Heart left ventricle (tissue), 16 donors: ENCODE data around the gene KANSL3. TPM values are rescaled to one million over a fixed set of nuclear protein-coding genes. Genes with fewer than 3 reads are reported as not detected.

Experiments used
- ATAC-seq, 4 donors: fragments of 200-7000 bp; cut with Tn5 transposase; one replicate each; pipeline ENCODE4 v1.9.1; 2020 to 2022; ENCODE audit warnings: moderate library complexity in 4 of 4, mild to moderate bottlenecking in 3 of 4, moderate number of reproducible peaks in 1 of 4
- DNase-seq, 5 donors: peaks; one replicate each; pipeline ENCODE4 v3.0.0-alpha.2; 2020
- H3K27ac ChIP-seq, 12 donors: fragments of 200-600 bp; sonication (generic) in 4 of 12; one replicate each; pipeline versions ENCODE4 v1.5.0 to v1.8.0; 2016 to 2022; ENCODE audit warnings: mild to moderate bottlenecking in 2 of 12
- H3K27me3 ChIP-seq, 9 donors: fragments of 200-600 bp; sonication (generic) in 2 of 9; one replicate each; pipeline versions ENCODE4 v1.5.1 to v1.8.0; 2016 to 2022; ENCODE audit warnings: mild to moderate bottlenecking in 3 of 9
- H3K36me3 ChIP-seq, 9 donors: fragments of 200-600 bp; sonication (generic) in 2 of 9; one replicate each; pipeline versions ENCODE4 v1.5.0 to v1.8.0; 2018 to 2022; ENCODE audit warnings: mild to moderate bottlenecking in 2 of 9
- H3K4me1 ChIP-seq, 12 donors: fragments of 200-600 bp; sonication (generic) in 4 of 12; one replicate each; pipeline versions ENCODE4 v1.5.0 to v1.8.0; 2016 to 2022; ENCODE audit warnings: mild to moderate bottlenecking in 3 of 12
- H3K4me3 ChIP-seq, 12 donors: fragments of 200-600 bp; sonication (generic) in 4 of 12; one replicate each; pipeline versions ENCODE4 v1.5.0 to v1.8.0; 2017 to 2022; ENCODE audit warnings: mild to moderate bottlenecking in 9 of 12, moderate library complexity in 4 of 12
- H3K9me3 ChIP-seq, 12 donors: fragments of 200-600 bp; sonication (generic) in 4 of 12; one replicate each; pipeline versions ENCODE4 v1.5.0 to v1.8.0; 2016 to 2022; ENCODE audit warnings: mild to moderate bottlenecking in 1 of 12
- POLR2A ChIP-seq, 2 donors: fragments of 450-650 bp; IDR thresholded peaks; one replicate each; pipeline ENCODE4 v1.6.1; 2017; ENCODE audit warnings: antibody characterized with exemption in 2 of 2, mild to moderate bottlenecking in 2 of 2, moderate library complexity in 2 of 2
- WGBS, 4 donors: extraction: QIAGEN DNeasy Blood & Tissue Kit in 2 of 4; methylation state at CpG; one replicate each; pipeline versions ENCODE4 v1.1.5 to v1.1.7; 2013 to 2018; 5-methylcytosine and 5-hydroxymethylcytosine counted together
- intact Hi-C, 10 donors: fragments of 100-400 bp; cut with DNase I; formaldehyde crosslinking; loops; one replicate each; pipeline versions ENCODE4 v1.11.1 to v1.14.2; 2022
- long read RNA-seq, 3 donors: library from polyadenylated mRNA; unstranded; transcript quantifications; one replicate each; pipeline ENCODE4 v2.0.0, GENCODE V29; 2020 to 2021
- polyA plus RNA-seq, 2 donors: library from polyadenylated mRNA; stranded (reverse); fragments of 200-250 nt; gene quantifications; one replicate each; pipeline ENCODE4 v1.2.3, GENCODE V29; 2013
- total RNA-seq, 9 donors: library from RNA; depleted of rRNA in 2 of 9; stranded (reverse); fragments of >200 nt in 2 of 9; fragmentation: NEBNext Ultra II Directional in 3 of 9; extraction: Animal tissue kit (Norgen Biotek cat#: 25700) in 3 of 9; gene quantifications; one replicate each; pipeline versions ENCODE4 v1.1.0 to v1.2.4, GENCODE V29; 2016 to 2023
- TF ChIP-seq, protein P1 (sequence below), 12 donors: fragments of 200-600 bp; sonication (generic) in 4 of 12; IDR thresholded peaks; one replicate each; pipeline versions ENCODE4 v1.5.0 to v1.8.0; 2018 to 2022; ENCODE audit warnings: antibody characterized with exemption in 12 of 12, mild to moderate bottlenecking in 5 of 12
- donor health status: ischemic (EF 13 %, LVEDD 7.1; RV severe dilation, severe dysfunction).
- donor health status: healthy with polysubstance abuse.
- donor health status: DM: no; HTN: yes; CAD: no.
- donor health status: DM: no; HTN: no; CAD: no.
- donor health status: ischemic (EF 25% LVEDD 6.9; RV normal size, moderate dysfunction).
- donor health status: ischemic (EF 25% LVEDD 5.7; RV mildly dilated, moderate dysfunction).
- donor health status: healthy.
- donor health status: DM: yes; HTN: yes; CAD: no.
- donor health status: ischemic (EF 35%, LVEDD 5.7; RV mildly dilated, moderate dysfunction).
- donor health status: nonischemic (EF 11% LVEDD 7.7; RV severe dilation, severe dysfunction).
- donor health status: DM: yes; HTN: yes; CAD: no.
- donor health status: PGD.
- donor health status: ischemic (EF 29% LVEDD 5.4; RV normal size, mild dysfunction).
- donor health status: nonischemic (EF 23%, LVEDD 6.1; RV moderate dilation, normal function).

The KANSL3 gene
- total RNA-seq (10 to 100 TPM; 22.7 to 38.0 (median 30.7) TPM), polyA plus RNA-seq (10 to 100 TPM; 13.8 to 24.0 TPM)
- long read RNA-seq, donor 1, partial matches to known transcripts = 5 of 14 reads
- long read RNA-seq, donor 1, other reads (novel, unspliced or antisense) = 9 of 14 reads
- long read RNA-seq, donor 2, partial matches to known transcripts = 17 of 29 reads
- long read RNA-seq, donor 2, other reads (novel, unspliced or antisense) = 11 of 29 reads
- long read RNA-seq, donor 3, full-length matches to known transcripts = 1 of 13 reads
- long read RNA-seq, donor 3, partial matches to known transcripts = 4 of 13 reads
- long read RNA-seq, donor 3, other reads (novel, unspliced or antisense) = 8 of 13 reads

DNA sequence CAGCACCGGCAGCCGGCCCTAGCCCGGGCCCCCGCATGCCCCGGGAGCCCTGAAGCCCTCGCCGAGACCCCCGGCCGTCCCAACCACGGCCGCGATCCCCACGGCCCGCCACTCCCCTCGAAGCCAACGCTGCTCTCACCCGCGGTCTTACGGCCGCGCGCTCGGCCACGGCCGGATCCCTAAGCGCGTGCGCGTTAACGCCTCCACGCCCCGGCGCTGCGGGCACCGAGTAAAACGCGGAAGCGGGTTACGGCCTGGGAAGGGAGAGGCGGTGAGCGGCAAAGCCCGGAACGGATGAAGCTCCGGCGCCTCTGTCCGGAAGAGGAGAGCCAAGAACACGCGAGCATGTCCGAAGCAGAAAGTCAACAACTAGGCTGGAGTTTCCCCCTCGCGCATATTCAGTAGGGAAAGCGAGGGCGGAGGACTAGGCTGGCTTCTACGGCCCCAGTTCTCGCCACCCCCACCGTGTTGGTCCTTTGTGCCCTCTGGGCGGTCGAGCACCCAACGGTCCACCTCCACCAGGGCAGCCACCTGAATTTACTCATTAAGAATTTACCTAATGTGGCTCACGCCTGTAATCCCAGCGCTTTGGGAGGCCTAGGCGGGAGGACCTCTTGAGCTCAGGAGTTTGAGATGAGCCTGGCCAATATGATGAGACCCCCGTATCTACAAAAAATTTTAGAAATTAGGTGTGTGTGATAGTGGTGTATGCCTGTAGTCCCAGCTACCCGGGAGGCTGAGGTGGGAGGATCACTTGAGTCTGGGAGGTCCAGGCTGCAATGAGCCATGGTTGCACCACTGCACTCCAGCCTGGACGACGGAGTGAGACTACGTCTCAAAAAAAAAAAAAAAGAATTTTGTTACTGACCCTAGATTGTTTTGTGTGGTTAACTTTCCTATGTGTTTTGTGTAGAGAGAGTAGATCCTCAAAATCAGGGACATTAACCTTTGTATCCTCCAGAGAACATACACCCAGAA is at the start of gene KANSL3:
Gene KANSL3 (minus strand): TSS at position 169 of the 978 bp plus-strand sequence. CDS start 1,177 bp downstream, outside the sequence.
- intact Hi-C loops = loop anchor here in 9 of 10 donors (1.0 to 10.0 kb wide), 9 partner anchors 96 to 324 kb away; partner anchors contain the start of genes CNNM4 (in 3 of the 9), ARID5A (in 2 of the 9), CNNM3 (in 1 of the 9) and LMAN2L (in 1 of the 9)
- ATAC-seq = peak; percentile 81 to 94 (median 88)
- Histone ChIP-seq H3K9me3 (no peaks in the 10 kb centered on the region), H3K4me3 (peak within 1 kb of the TSS; percentile 21 to 91 (median 71)), H3K27me3 (no peaks in the 10 kb centered on the region), H3K36me3 (peaks cover 0 to 22% (median 15%) of the 10 kb centered on the region in 9 donors), H3K27ac (peak within 1 kb of the TSS; percentile 86 to 99 (median 95)), H3K4me1 (peaks cover 0 to 42% (median 31%) of the 10 kb centered on the region in 12 donors)
- peak; percentile 91 to 96 (median 92) for DNase-seq
- TF ChIP-seq, protein P1, sequence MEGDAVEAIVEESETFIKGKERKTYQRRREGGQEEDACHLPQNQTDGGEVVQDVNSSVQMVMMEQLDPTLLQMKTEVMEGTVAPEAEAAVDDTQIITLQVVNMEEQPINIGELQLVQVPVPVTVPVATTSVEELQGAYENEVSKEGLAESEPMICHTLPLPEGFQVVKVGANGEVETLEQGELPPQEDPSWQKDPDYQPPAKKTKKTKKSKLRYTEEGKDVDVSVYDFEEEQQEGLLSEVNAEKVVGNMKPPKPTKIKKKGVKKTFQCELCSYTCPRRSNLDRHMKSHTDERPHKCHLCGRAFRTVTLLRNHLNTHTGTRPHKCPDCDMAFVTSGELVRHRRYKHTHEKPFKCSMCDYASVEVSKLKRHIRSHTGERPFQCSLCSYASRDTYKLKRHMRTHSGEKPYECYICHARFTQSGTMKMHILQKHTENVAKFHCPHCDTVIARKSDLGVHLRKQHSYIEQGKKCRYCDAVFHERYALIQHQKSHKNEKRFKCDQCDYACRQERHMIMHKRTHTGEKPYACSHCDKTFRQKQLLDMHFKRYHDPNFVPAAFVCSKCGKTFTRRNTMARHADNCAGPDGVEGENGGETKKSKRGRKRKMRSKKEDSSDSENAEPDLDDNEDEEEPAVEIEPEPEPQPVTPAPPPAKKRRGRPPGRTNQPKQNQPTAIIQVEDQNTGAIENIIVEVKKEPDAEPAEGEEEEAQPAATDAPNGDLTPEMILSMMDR (IDR thresholded peaks at IDR 0.05) = peak in 1 of 12 donors; percentile 4
- peak; percentile 20 to 69 for TF ChIP-seq POLR2A (IDR thresholded peaks at IDR 0.05)
- 8 to 22% (median 9%) methylated on average over 23 to 67 of the region's 67 CpGs for WGBS, 4 donors

DNA sequence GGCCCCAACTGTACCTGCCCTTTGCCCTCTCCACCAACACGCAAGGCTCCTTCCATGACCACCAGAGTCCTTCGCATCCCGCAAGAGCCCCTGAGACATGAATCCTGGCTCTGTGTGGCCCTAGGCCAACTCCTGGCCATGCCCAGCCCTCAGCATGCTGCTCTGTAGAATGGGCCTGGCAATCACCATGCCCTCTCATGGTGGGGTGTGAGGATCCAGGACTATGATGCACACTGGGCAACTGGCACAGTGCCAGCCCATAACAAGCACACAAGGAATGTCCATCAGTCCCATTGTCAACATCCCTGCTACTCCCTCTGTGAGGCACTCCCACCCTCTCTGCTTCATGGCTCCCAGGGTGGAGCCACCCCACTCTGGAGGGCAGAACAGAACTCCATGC is 49.2 kb upstream of the KANSL3 start:
- Histone ChIP-seq H3K36me3 (no peaks in the 10 kb centered on the region), H3K27me3 (no peaks in the 10 kb centered on the region), H3K4me1 (peaks cover 0 to 15% (median 10%) of the 10 kb centered on the region in 12 donors), H3K9me3 (no peaks in the 10 kb centered on the region), H3K27ac (no peak overlapping the region), H3K4me3 (no peak overlapping the region)
- TF ChIP-seq, protein P1 (IDR thresholded peaks at IDR 0.05) = no peak
- TF ChIP-seq POLR2A (IDR thresholded peaks at IDR 0.05) = no peak
- intact Hi-C loops = no loop called here
- ATAC-seq (no peak), DNase-seq (no peak)
- WGBS, 4 donors = 97 to 100% (median 98%) methylated on average over 3 of the region's 3 CpGs

DNA sequence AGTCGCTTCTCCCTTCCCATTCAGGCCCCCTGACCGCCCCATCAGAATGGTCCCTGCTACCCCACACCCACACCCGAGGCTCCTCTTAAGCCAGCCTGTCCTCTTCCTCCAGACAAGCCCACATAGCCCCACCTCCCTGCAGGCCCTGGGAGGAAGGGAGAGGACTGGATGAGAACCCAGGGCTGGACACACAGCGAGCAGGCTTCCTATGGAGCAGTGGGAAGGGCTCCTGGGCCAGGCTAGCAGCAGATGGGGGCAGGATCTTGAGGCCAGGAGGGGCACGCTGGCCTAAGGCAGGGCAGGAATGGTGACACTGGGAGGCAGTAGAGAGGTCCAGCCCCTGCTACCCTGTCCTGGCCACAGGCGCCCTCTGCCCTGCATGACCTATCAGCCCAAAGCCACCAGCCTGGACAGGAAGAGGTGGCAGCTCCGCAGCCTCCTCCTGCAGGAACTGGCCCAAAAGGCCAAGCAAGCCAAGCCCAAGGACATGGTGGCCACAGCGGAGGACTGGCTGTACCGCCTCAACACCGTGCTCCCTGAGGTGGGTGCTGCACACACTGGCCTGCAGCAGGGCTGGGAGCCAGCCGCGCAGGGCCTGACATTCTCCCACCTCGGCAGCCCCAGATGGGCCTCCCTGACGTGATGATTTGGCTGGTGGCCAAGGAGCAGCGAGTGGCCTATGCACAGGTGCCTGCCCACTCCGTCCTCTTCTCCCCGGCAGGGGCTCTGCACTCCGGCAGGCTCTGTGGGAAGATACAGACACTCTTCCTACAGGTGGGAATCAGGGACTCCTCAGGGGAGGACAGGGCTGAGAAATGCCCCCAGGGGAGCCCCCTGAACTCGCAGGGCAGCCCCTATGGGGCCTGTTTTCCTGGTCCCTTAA is 47.7 kb upstream of the KANSL3 start:
- intact Hi-C loops = no loop called here
- no peaks in the 10 kb centered on the region for H3K27me3 ChIP-seq

More for the DNA sequence above, 47.7 kb upstream of the KANSL3 start:
- TF ChIP-seq POLR2A (IDR thresholded peaks at IDR 0.05) = no peak
- TF ChIP-seq, protein P1 (IDR thresholded peaks at IDR 0.05) = peak in 1 of 12 donors; percentile 6
- 37 to 55% (median 38%) methylated on average over 9 to 19 of the region's 19 CpGs for WGBS, 4 donors
- DNase-seq = peak in 4 of 5 donors; percentile 36 to 61 (median 48)
- peaks cover 0 to 15% (median 10%) of the 10 kb centered on the region in 12 donors for H3K4me1 ChIP-seq
- ATAC-seq = peak; percentile 50 to 70 (median 61)
- H3K4me3 ChIP-seq = no peak overlapping the region
- H3K9me3 ChIP-seq = no peaks in the 10 kb centered on the region
- no peaks in the 10 kb centered on the region for H3K36me3 ChIP-seq
- H3K27ac ChIP-seq = no peak overlapping the region
